ENCODE measurements around the gene CASP7. TPM values are rescaled to one million over a fixed set of nuclear protein-coding genes. Genes with fewer than 3 reads are reported as not detected.

The CASP7 gene
- total RNA-seq, 1 experiment from 2014 or later: 38.2 TPM

DNA sequence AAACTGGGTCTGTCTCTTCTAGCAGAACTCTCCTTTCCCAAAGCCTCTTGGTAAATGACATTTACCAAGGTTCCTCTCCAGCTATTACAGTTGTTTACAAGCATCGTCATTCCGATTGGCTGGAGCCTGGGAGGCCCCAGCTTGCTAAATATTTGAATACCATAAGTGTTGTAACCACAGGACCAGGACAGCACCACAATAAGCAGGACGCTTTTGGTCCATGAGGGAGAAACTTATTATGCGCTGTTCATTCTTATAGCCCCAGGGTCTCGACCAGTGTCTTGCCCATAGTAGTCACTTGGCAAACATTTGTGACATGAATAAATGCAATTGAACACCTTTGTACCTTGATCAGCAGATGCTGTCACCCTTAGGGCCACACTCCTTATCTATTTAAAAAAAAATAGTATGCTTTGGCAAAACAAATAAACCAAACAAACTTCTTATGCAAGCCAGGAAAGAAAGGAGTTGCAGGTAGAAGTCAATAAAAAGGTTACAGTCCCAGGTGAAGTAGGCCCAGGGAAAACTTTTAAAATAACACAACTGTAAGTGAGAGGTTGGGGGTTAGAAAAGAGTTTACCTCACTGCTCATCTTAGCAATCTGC, 48.7 kb upstream of the CASP7 start:
- intact Hi-C loops (cut with micrococcal nuclease; ENCODE audit: unreplicated experiment): no loop called here
- in situ Hi-C loops (cut with HindIII; ENCODE audit: low pct_unique_long_range_greater_than_20kb, low sequenced_read_pairs): no loop called here
- no peak overlapping the region for H3K27ac ChIP-seq (ENCODE audit: low read length)
- CTCF ChIA-PET: no interaction called here
- H3K9me3 ChIP-seq (ENCODE audit: control insufficient read depth, insufficient read depth, low read depth, low read length): no peaks in the 10 kb centered on the region
- no peaks in the 10 kb centered on the region for H3K4me1 ChIP-seq (ENCODE audit: control insufficient read depth, insufficient read depth, low read length)
- no peak for TF ChIP-seq TCF7L2 (IDR thresholded peaks at IDR 0.05; ENCODE audit: low read depth, low read length)
- TF ChIP-seq REST (IDR thresholded peaks at IDR 0.05; ENCODE audit: insufficient read depth in 1 of 2, low read depth in 2 of 2, low read length in 1 of 2): no peak
- no peak for TF ChIP-seq SIN3A (IDR thresholded peaks at IDR 0.05; ENCODE audit: borderline replicate concordance, insufficient read depth, low read depth, low read length)
- no peak for TF ChIP-seq POLR2AphosphoS5 (IDR thresholded peaks at IDR 0.05; ENCODE audit: low read depth, low read length)
- no peak for TF ChIP-seq CTCF (IDR thresholded peaks at IDR 0.05)
- ATAC-seq (no peak), DNase-seq (ENCODE audit: low read depth, low spot score) (no peak)
- H3K27me3 ChIP-seq (ENCODE audit: control insufficient read depth, insufficient read depth, low read length): peaks cover 29% of the 10 kb centered on the region
- no TSS peak for BruUV-seq (replicated peaks)
- POLR2A ChIA-PET: no interaction called here
- no peaks in the 10 kb centered on the region for H3K36me3 ChIP-seq (ENCODE audit: control insufficient read depth, insufficient read depth, low read length)
- H3K4me3 ChIP-seq (ENCODE audit: low read depth in 2 of 2, low read length in 2 of 2): no peak overlapping the region

DNA sequence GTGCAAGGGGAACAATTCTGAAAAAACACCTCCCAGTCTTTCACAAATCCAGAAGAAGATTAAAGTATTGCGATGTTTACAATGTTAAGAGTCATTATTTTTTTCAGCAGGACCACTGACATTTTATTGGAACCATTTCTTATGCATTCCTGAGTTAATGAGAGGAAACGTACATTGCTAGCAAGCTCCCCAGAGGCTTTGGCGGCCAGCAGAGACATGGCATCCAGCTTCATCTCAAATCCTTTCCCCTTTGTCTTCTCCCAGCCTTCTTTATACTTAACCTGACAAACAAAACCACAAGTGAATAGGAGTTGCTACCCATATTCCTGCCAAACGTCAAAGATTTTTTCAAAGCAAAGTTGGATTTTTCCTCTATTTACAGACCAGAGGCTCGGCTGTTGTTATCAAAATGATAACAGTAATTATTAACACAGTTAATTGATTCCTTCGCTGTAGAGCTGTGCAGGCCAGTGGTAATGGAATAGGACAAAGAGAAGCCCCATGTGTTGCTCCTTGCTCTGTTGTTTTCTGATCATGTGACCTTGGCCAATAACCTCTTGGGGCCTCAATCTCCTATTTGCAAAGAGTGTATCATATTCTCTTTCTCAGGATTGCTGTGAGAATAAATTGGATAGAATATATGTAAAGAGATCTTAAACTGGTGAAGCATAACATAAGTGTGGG, 47.9 kb upstream of the CASP7 start:
- H3K9me3 ChIP-seq (ENCODE audit: control insufficient read depth, insufficient read depth, low read depth, low read length): no peaks in the 10 kb centered on the region
- ATAC-seq: no peak
- H3K36me3 ChIP-seq (ENCODE audit: control insufficient read depth, insufficient read depth, low read length): no peaks in the 10 kb centered on the region
- no TSS peak for BruUV-seq (replicated peaks)
- no peak overlapping the region for H3K27ac ChIP-seq (ENCODE audit: low read length)
- peaks cover 21% of the 10 kb centered on the region for H3K27me3 ChIP-seq (ENCODE audit: control insufficient read depth, insufficient read depth, low read length)
- H3K4me3 ChIP-seq (ENCODE audit: low read depth in 2 of 2, low read length in 2 of 2): no peak overlapping the region
- POLR2A ChIA-PET: no interaction called here
- intact Hi-C loops (cut with micrococcal nuclease; ENCODE audit: unreplicated experiment) (no loop called here), in situ Hi-C loops (cut with HindIII; ENCODE audit: low pct_unique_long_range_greater_than_20kb, low sequenced_read_pairs) (no loop called here)
- DNase-seq (ENCODE audit: low read depth, low spot score): no peak
- H3K4me1 ChIP-seq (ENCODE audit: control insufficient read depth, insufficient read depth, low read length): no peaks in the 10 kb centered on the region
- TF ChIP-seq POLR2AphosphoS5 (IDR thresholded peaks at IDR 0.05; ENCODE audit: low read depth, low read length): no peak
- no peak for TF ChIP-seq CTCF (IDR thresholded peaks at IDR 0.05)
- TF ChIP-seq REST (IDR thresholded peaks at IDR 0.05; ENCODE audit: insufficient read depth in 1 of 2, low read depth in 2 of 2, low read length in 1 of 2): no peak
- TF ChIP-seq TCF7L2 (IDR thresholded peaks at IDR 0.05; ENCODE audit: low read depth, low read length): no peak
- TF ChIP-seq SIN3A (IDR thresholded peaks at IDR 0.05; ENCODE audit: borderline replicate concordance, insufficient read depth, low read depth, low read length): no peak
- CTCF ChIA-PET: no interaction called here

Data from Panc1 (cell line).